HepG2 (cell line): Measurements from ENCODE around the gene SCMH1. TPM values are rescaled to one million over a fixed set of nuclear protein-coding genes. Genes with fewer than 3 reads are reported as not detected.

Experiments
- DMAP1 ChIP-seq: IDR thresholded peaks from 2 replicates; pipeline ENCODE4 v1.6.1; 2016
- JARID2 ChIP-seq: sonication (generic); formaldehyde crosslinking; IDR thresholded peaks from 2 replicates; pipeline ENCODE4 v1.8.1; 2023; ENCODE audit warnings: missing genetic modification reagents, inconsistent platforms; ENCODE audit not compliant: insufficient replicate concordance
- KLF13 ChIP-seq: sonication (generic); formaldehyde crosslinking; IDR thresholded peaks from 2 replicates; pipeline ENCODE4 v1.4.0; 2020; ENCODE audit warnings: mild to moderate bottlenecking, missing genetic modification reagents
- RFX1 ChIP-seq: fragments of 450-650 bp; IDR thresholded peaks from 2 replicates; pipeline ENCODE4 v1.6.1; 2017
- polyA plus RNA-seq, 8 experiments: library from polyadenylated mRNA; depleted of rRNA in 3 of 8; stranded (reverse) in 7 of 8; unstranded in 1 of 8; fragments of >200 nt; fragmentation: Illumina TruSeq in 4 of 8; extraction: Trizol in 4 of 8; gene quantifications; 2 replicates each; pipeline versions ENCODE4 v1.2.1 to v1.2.3, GENCODE V29; 2011 to 2016; ENCODE audit warnings: low read depth in 4 of 8, missing spikeins in 1 of 8, mixed read lengths in 1 of 8; ENCODE audit not compliant: insufficient read depth in 1 of 8
- total RNA-seq, 5 experiments: library from RNA; depleted of rRNA; stranded (reverse); fragments of >200 nt; fragmentation: Illumina TruSeq; extraction: Trizol; gene quantifications; 2 replicates each; pipeline ENCODE4 v1.2.3, GENCODE V29; 2016; ENCODE audit warnings: low read depth in 1 of 5
- TF ChIP-seq, protein P1 (sequence below): sonication (generic); formaldehyde crosslinking; IDR thresholded peaks from 2 replicates; pipeline ENCODE4 v1.4.0; 2020; ENCODE audit warnings: mild to moderate bottlenecking, missing genetic modification reagents
- TF ChIP-seq, protein P2 (sequence below): sonication (generic); formaldehyde crosslinking; IDR thresholded peaks from 2 replicates; pipeline ENCODE4 v1.9.0; 2021; ENCODE audit warnings: missing genetic modification reagents, mild to moderate bottlenecking, borderline replicate concordance
- TF ChIP-seq, protein P3 (sequence below): sonication (generic); formaldehyde crosslinking; IDR thresholded peaks from 2 replicates; pipeline ENCODE4 v1.5.0; 2020; ENCODE audit warnings: missing genetic modification reagents, mild to moderate bottlenecking, borderline replicate concordance
- TF ChIP-seq, protein P4 (sequence below), 2 experiments: fragments of 450-650 bp in 1 of 2; sonication (generic) in 1 of 2; formaldehyde crosslinking in 1 of 2; IDR thresholded peaks; 2 replicates each; pipeline versions ENCODE4 v1.6.1 to v1.8.0; 2016 to 2022; ENCODE audit warnings: antibody characterized with exemption in 1 of 2, mild to moderate bottlenecking in 1 of 2, missing genetic modification reagents in 1 of 2

The SCMH1 gene
- total and polyA plus RNA-seq, 2 of the 13 experiments (the other 11 are each of a cell fraction or from before 2014, with no cell fraction given): 41.8 to 52.6 TPM

DNA sequence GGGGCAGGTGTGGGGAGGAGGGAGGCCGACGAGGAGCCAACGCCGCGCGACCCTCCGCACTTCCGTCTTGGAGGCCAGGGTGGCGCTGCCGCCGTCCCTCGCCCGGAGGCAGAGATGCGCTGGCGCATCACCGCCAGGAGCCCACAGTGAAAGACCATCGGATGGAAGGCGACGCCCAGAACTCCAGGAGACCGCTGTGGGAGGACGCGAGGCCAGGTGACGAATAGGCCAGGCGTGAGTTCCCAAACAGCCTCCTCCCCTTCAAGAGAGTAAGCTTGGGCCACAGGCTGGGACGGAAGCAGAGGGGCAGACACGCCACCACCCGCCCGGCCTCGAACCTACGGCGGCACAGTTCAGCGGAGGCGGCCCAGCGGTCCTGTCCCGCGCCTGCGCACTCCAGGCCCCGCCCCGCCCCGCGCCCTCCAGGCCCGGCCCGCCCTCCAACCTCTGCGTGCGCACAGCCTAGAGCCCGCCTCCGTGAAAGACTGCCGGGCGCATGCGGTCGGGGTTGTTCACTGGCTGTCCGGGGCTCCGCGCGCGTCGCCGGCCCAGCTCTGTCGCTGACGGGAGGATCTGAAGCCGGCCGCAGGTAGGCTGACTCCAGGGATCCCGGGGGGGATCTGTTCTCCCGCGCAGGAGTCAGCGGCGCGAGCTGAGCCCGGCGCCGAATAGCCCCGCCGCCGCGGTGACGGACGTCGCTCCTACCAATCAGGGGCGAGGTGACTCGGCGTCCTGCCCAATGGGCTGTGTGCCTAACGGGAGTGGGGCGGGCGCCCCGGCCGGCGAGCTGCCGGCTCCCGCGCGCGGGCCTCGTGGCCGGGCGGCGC, 262.7 kb downstream of the SCMH1 start, which contains the start of gene CTPS1 (continued):
- TF ChIP-seq, protein P1, sequence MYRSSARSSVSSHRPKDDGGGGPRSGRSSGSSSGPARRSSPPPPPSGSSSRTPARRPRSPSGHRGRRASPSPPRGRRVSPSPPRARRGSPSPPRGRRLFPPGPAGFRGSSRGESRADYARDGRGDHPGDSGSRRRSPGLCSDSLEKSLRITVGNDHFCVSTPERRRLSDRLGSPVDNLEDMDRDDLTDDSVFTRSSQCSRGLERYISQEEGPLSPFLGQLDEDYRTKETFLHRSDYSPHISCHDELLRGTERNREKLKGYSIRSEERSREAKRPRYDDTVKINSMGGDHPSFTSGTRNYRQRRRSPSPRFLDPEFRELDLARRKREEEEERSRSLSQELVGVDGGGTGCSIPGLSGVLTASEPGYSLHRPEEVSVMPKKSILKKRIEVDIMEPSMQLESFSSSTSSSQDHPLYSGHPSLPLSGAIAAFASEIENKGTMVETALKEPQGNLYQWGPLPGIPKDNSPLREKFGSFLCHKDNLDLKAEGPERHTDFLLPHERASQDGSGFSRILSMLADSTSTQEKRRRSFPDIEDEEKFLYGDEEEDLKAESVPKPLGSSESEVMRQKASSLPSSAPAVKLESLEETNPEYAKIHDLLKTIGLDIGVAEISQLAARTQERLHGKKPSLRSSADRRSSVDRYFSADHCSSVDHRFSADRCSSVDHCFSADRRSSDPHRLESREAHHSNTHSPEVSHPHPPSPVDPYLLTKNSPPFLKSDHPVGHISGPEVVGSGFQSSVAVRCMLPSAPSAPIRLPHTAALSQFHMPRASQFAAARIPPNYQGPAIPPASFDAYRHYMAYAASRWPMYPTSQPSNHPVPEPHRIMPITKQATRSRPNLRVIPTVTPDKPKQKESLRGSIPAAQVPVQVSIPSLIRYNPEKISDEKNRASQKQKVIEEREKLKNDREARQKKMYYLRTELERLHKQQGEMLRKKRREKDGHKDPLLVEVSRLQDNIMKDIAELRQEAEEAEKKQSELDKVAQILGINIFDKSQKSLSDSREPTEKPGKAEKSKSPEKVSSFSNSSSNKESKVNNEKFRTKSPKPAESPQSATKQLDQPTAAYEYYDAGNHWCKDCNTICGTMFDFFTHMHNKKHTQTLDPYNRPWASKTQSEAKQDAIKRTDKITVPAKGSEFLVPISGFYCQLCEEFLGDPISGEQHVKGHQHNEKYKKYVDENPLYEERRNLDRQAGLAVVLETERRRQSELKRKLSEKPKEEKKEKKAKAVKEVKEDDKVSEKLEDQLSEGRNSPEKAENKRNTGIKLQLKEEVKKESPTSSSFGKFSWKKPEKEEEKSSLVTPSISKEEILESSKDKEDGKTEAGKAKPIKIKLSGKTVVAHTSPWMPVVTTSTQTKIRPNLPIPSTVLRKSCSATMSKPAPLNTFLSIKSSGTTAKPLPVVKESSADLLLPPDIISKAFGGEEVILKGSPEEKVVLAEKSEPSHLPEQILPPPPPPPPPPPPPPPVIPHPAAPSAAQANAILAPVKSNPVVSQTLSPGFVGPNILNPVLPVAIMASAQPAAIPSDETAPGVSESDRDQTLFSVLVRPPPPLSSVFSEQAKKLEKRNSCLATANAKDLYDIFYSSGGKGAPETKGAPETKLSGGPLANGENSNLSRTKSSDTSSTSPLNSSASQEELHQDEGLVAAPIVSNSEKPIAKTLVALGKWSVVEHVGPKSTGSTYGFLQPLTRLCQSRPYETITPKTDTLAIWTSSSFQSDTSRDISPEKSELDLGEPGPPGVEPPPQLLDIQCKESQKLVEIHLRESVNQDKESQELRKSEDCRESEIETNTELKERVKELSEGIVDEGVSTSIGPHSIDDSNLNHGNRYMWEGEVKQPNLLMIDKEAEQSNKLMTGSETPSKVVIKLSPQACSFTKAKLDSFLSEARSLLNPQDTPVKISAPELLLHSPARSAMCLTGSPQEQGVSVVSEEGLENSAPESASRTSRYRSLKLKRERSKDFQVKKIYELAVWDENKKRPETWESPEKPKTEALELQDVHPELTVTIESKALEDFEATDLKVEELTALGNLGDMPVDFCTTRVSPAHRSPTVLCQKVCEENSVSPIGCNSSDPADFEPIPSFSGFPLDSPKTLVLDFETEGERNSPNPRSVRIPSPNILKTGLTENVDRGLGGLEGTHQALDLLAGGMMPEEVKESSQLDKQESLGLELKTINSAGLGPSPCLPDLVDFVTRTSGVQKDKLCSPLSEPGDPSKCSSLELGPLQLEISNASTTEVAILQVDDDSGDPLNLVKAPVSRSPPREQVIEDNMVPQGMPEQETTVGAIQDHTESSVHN: no peak
- TF ChIP-seq DMAP1 (CRISPR knock-in tag): peak; percentile 86; the same call in 1 of the 2 replicates
- TF ChIP-seq RFX1: no peak
- TF ChIP-seq, protein P2, sequence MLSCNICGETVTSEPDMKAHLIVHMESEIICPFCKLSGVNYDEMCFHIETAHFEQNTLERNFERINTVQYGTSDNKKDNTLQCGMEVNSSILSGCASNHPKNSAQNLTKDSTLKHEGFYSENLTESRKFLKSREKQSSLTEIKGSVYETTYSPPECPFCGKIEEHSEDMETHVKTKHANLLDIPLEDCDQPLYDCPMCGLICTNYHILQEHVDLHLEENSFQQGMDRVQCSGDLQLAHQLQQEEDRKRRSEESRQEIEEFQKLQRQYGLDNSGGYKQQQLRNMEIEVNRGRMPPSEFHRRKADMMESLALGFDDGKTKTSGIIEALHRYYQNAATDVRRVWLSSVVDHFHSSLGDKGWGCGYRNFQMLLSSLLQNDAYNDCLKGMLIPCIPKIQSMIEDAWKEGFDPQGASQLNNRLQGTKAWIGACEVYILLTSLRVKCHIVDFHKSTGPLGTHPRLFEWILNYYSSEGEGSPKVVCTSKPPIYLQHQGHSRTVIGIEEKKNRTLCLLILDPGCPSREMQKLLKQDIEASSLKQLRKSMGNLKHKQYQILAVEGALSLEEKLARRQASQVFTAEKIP (CRISPR knock-in tag): no peak
- TF ChIP-seq, protein P3, sequence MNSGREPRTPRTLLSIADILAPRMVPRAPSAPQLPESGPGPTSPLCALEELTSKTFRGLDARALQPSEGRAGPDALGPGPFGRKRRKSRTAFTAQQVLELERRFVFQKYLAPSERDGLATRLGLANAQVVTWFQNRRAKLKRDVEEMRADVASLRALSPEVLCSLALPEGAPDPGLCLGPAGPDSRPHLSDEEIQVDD: no peak
- TF ChIP-seq JARID2 (CRISPR knock-in tag): no peak
- TF ChIP-seq, protein P4, sequence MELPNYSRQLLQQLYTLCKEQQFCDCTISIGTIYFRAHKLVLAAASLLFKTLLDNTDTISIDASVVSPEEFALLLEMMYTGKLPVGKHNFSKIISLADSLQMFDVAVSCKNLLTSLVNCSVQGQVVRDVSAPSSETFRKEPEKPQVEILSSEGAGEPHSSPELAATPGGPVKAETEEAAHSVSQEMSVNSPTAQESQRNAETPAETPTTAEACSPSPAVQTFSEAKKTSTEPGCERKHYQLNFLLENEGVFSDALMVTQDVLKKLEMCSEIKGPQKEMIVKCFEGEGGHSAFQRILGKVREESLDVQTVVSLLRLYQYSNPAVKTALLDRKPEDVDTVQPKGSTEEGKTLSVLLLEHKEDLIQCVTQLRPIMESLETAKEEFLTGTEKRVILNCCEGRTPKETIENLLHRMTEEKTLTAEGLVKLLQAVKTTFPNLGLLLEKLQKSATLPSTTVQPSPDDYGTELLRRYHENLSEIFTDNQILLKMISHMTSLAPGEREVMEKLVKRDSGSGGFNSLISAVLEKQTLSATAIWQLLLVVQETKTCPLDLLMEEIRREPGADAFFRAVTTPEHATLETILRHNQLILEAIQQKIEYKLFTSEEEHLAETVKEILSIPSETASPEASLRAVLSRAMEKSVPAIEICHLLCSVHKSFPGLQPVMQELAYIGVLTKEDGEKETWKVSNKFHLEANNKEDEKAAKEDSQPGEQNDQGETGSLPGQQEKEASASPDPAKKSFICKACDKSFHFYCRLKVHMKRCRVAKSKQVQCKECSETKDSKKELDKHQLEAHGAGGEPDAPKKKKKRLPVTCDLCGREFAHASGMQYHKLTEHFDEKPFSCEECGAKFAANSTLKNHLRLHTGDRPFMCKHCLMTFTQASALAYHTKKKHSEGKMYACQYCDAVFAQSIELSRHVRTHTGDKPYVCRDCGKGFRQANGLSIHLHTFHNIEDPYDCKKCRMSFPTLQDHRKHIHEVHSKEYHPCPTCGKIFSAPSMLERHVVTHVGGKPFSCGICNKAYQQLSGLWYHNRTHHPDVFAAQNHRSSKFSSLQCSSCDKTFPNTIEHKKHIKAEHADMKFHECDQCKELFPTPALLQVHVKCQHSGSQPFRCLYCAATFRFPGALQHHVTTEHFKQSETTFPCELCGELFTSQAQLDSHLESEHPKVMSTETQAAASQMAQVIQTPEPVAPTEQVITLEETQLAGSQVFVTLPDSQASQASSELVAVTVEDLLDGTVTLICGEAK (IDR thresholded peaks at IDR 0.05): no peak
- TF ChIP-seq, protein P4 (CRISPR knock-in tag; IDR thresholded peaks at IDR 0.05): peak; percentile 62
- no peak for TF ChIP-seq KLF13 (CRISPR knock-in tag)
